ENCODE data around the gene ARHGAP26.

ARHGAP26 gene

DNA sequence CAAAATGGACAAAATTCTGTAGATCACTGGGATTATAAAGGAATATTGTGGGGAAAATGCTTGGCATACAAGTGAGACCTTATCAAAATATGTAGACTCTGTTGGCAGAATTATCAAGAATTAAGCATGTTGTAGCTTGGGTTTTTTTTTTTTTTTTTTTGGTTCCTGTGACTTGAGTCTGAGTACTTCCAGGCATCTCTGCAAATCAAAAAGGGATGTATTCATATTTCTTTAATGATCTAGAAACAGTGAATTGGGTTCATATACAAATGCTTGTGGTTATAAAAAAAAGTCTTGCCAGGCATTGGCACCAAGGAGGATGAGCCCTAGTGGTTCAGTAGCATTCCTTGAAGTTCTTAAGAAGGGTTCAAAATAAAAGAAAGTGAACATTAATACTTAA is 292.2 kb downstream of the ARHGAP26 start:
- no peak overlapping the region for H3K4me3 ChIP-seq (ENCODE audit: low read length)
- H3K4me1 ChIP-seq (ENCODE audit: insufficient read depth, low read length), result no peaks in the 10 kb centered on the region
- no peaks in the 10 kb centered on the region for H3K36me3 ChIP-seq (ENCODE audit: insufficient read depth, low read length)
- H3K27me3 ChIP-seq (ENCODE audit: insufficient read depth, low read length), result no peaks in the 10 kb centered on the region
- H3K9me3 ChIP-seq (ENCODE audit: low read length), result no peaks in the 10 kb centered on the region
- no peak overlapping the region for H2AFZ ChIP-seq (ENCODE audit: low read depth, low read length)

GRCh38 chr5:143063175-143063970 is 293.2 kb downstream of the ARHGAP26 start:
- no peaks in the 10 kb centered on the region for H3K9me3 ChIP-seq (ENCODE audit: low read length)
- H3K4me3 ChIP-seq (ENCODE audit: low read length), result no peak overlapping the region
- H3K36me3 ChIP-seq (ENCODE audit: insufficient read depth, low read length), result no peaks in the 10 kb centered on the region
- H2AFZ ChIP-seq (ENCODE audit: low read depth, low read length), result no peak overlapping the region
- H3K27me3 ChIP-seq (ENCODE audit: insufficient read depth, low read length), result no peaks in the 10 kb centered on the region
- H3K4me1 ChIP-seq (ENCODE audit: insufficient read depth, low read length), result no peaks in the 10 kb centered on the region

GRCh38 chr5:143064218-143064641 is 294.1 kb downstream of the ARHGAP26 start:
- Histone ChIP-seq H2AFZ (ENCODE audit: low read depth, low read length) (no peak overlapping the region), H3K36me3 (ENCODE audit: insufficient read depth, low read length) (no peaks in the 10 kb centered on the region), H3K27me3 (ENCODE audit: insufficient read depth, low read length) (no peaks in the 10 kb centered on the region), H3K9me3 (ENCODE audit: low read length) (no peaks in the 10 kb centered on the region), H3K4me1 (ENCODE audit: insufficient read depth, low read length) (no peaks in the 10 kb centered on the region), H3K4me3 (ENCODE audit: low read length) (no peak overlapping the region)

DNA sequence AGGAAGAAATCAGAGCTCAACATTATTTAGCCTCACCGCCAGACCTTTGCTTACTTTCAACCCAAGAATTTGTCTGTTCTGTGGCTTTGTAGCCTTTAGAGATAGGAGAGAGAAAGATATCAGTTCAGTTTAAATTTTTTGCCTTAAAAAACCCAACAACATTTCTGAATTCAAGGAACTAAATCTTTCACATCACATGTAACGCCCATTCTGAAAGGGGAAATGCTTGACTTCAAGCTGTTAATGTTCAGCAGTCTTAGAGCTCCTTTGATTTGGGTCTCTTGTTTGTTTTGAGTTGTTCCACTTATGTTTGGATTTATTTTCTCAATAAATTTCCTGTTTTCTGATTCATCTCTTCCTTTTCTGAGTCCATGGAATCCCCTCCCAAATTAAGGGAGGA is 294.5 kb downstream of the ARHGAP26 start:
- Histone ChIP-seq H3K36me3 (ENCODE audit: insufficient read depth, low read length) (no peaks in the 10 kb centered on the region), H3K4me3 (ENCODE audit: low read length) (no peak overlapping the region), H3K27me3 (ENCODE audit: insufficient read depth, low read length) (no peaks in the 10 kb centered on the region), H3K4me1 (ENCODE audit: insufficient read depth, low read length) (no peaks in the 10 kb centered on the region), H2AFZ (ENCODE audit: low read depth, low read length) (no peak overlapping the region), H3K9me3 (ENCODE audit: low read length) (no peaks in the 10 kb centered on the region)

DNA sequence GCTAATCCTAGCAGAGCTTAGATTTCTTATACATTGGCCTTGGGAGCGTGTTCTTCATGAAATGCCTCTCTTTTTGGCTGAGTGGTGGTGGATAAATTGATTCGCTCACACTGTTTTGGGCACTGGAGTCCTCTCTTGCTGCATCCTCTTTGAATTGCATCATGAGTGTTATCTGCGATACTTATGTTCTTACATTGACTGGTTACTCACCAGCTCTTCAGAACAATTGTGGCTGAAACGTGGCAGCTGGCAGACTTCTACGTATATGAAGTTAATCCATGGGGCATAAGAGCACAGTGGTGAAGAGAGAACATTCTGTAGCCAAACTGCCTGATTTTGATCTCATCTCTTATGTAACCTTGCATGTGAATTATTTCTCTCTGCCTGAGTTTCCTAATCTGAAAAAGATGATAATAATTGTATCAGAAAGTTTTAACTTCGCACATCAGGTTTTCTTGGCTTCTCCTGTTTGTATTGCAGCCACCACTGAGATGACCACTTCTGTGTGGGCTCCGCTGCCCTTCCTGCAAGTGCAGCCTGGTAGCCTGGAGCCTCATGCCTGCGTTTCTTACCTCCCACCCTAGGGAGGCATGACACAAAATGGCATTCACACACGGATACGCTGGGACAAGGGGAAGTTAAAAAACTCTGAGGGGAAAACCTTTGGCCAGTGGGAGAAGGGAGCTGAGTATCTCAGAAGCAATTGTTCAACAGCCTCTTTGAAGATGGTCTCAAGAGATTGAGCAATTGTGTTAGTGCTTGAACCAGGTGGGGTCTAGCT is 295.2 kb downstream of the ARHGAP26 start:
- Histone ChIP-seq H3K4me1 (ENCODE audit: insufficient read depth, low read length) (no peaks in the 10 kb centered on the region), H2AFZ (ENCODE audit: low read depth, low read length) (no peak overlapping the region), H3K9me3 (ENCODE audit: low read length) (no peaks in the 10 kb centered on the region), H3K27me3 (ENCODE audit: insufficient read depth, low read length) (no peaks in the 10 kb centered on the region), H3K4me3 (ENCODE audit: low read length) (no peak overlapping the region), H3K36me3 (ENCODE audit: insufficient read depth, low read length) (no peaks in the 10 kb centered on the region)

DNA sequence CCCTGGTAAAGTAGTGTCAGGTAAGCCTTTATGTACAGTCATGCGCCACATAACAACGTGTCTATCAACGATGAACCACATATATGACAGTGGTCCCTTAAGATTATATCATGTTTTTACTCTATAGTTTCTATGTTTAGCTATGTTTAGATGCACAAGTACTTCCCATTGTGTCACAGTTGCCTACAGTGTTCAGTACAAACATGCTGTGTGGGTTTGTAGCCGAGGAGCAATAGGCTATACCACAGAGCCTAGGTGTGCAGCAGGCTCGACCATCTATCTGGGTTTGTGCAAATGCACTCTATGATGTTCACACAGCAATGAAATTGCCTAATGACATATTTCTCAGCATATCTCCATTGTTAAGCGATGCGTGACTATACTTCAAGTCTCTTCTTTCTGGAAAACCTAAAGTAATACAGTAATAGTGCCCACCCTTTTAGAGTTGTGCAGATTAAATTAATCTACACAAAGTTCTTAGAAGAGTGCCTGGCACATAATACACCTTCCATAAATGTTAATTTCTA is 295.9 kb downstream of the ARHGAP26 start:
- Histone ChIP-seq H3K4me1 (ENCODE audit: insufficient read depth, low read length) (no peaks in the 10 kb centered on the region), H2AFZ (ENCODE audit: low read depth, low read length) (no peak overlapping the region), H3K4me3 (ENCODE audit: low read length) (no peak overlapping the region), H3K27me3 (ENCODE audit: insufficient read depth, low read length) (no peaks in the 10 kb centered on the region), H3K36me3 (ENCODE audit: insufficient read depth, low read length) (no peaks in the 10 kb centered on the region), H3K9me3 (ENCODE audit: low read length) (no peaks in the 10 kb centered on the region)

DNA sequence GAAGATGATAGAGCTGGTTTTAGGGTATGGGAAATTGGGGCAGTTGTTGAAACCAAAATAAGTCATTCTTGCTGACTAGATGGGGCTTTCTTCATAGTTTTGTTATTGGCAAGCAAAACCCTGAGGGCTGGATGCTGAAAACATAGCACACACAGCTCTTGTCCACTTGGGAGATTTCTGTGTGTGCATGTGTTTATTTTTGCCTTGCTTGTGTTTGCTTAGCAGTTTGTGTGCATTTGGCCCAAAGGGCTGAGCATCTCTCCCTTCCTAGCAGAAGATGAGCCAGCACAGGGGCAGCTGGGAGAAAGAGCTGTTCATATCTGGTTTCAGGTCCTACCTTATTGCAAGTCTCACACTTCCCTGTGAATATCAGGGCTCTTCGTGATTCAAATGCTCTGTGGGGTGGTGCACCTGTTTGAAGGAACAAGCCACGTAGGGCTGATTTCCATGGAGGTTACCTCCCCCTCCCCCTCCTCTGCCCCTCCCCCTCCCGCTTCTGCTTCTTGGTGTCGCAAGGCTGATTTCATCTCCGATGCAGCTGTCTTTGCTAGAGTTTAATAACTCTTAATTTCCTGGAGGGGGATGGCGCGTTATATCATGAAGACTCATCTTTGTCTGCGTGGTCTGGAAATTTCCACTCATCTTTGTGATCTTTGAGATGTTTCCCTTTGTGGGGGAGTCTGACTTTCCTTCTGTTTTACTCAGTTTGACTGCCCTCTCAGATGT is 296.5 kb downstream of the ARHGAP26 start:
- Histone ChIP-seq H3K9me3 (ENCODE audit: low read length) (no peaks in the 10 kb centered on the region), H3K4me3 (ENCODE audit: low read length) (no peak overlapping the region), H3K4me1 (ENCODE audit: insufficient read depth, low read length) (no peaks in the 10 kb centered on the region), H3K27me3 (ENCODE audit: insufficient read depth, low read length) (no peaks in the 10 kb centered on the region), H3K36me3 (ENCODE audit: insufficient read depth, low read length) (no peaks in the 10 kb centered on the region), H2AFZ (ENCODE audit: low read depth, low read length) (no peak overlapping the region)

- Histone ChIP-seq H3K4me1 (ENCODE audit: insufficient read depth, low read length) (peaks cover 1% of the 10 kb centered on the region), H3K4me3 (ENCODE audit: low read length) (no peak overlapping the region), H3K9me3 (ENCODE audit: low read length) (peaks cover 2% of the 10 kb centered on the region), H3K36me3 (ENCODE audit: insufficient read depth, low read length) (no peaks in the 10 kb centered on the region), H3K27me3 (ENCODE audit: insufficient read depth, low read length) (no peaks in the 10 kb centered on the region), H2AFZ (ENCODE audit: low read depth, low read length) (no peak overlapping the region)
These were observed 298.5 kb downstream of the ARHGAP26 start for GRCh38 chr5:143068712-143069111.

DNA sequence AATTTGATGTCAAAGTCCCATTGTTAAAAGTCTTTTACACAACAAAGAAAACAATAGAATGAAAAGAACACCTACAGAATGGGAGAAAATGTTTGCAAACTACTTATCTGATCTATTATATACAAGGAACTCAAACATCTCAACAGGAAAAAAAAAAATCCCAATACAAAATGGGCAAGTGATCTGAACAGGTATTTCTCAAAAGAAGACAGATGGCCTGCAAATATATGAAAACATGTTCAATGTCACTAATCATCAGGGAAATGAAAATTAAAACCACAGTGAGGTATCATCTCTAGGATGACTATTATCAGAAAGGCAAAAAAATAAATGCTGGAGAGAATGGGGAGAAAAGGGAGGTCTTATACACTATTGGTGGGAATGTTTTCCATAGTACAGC is 301.8 kb downstream of the ARHGAP26 start:
- Histone ChIP-seq H3K9me3 (ENCODE audit: low read length) (peaks cover 2% of the 10 kb centered on the region), H2AFZ (ENCODE audit: low read depth, low read length) (no peak overlapping the region), H3K4me3 (ENCODE audit: low read length) (no peak overlapping the region), H3K4me1 (ENCODE audit: insufficient read depth, low read length) (peaks cover 4% of the 10 kb centered on the region), H3K36me3 (ENCODE audit: insufficient read depth, low read length) (no peaks in the 10 kb centered on the region), H3K27me3 (ENCODE audit: insufficient read depth, low read length) (no peaks in the 10 kb centered on the region)

- no peaks in the 10 kb centered on the region for H3K36me3 ChIP-seq (ENCODE audit: insufficient read depth, low read length)
- no peak overlapping the region for H2AFZ ChIP-seq (ENCODE audit: low read depth, low read length)
- no peaks in the 10 kb centered on the region for H3K27me3 ChIP-seq (ENCODE audit: insufficient read depth, low read length)
- H3K4me3 ChIP-seq (ENCODE audit: low read length), result no peak overlapping the region
- peaks cover 2% of the 10 kb centered on the region for H3K9me3 ChIP-seq (ENCODE audit: low read length)
- peaks cover 4% of the 10 kb centered on the region for H3K4me1 ChIP-seq (ENCODE audit: insufficient read depth, low read length)
These were observed 302.6 kb downstream of the ARHGAP26 start for GRCh38 chr5:143072734-143073133.

- Histone ChIP-seq H3K4me1 (ENCODE audit: insufficient read depth, low read length) (peaks cover 4% of the 10 kb centered on the region), H3K4me3 (ENCODE audit: low read length) (no peak overlapping the region), H2AFZ (ENCODE audit: low read depth, low read length) (no peak overlapping the region), H3K36me3 (ENCODE audit: insufficient read depth, low read length) (no peaks in the 10 kb centered on the region), H3K27me3 (ENCODE audit: insufficient read depth, low read length) (no peaks in the 10 kb centered on the region), H3K9me3 (ENCODE audit: low read length) (peaks cover 2% of the 10 kb centered on the region)
These were observed 303.6 kb downstream of the ARHGAP26 start for GRCh38 chr5:143073766-143074165.

- no peak overlapping the region for H2AFZ ChIP-seq (ENCODE audit: low read depth, low read length)
- H3K27me3 ChIP-seq (ENCODE audit: insufficient read depth, low read length), result no peaks in the 10 kb centered on the region
- peaks cover 4% of the 10 kb centered on the region for H3K4me1 ChIP-seq (ENCODE audit: insufficient read depth, low read length)
- no peaks in the 10 kb centered on the region for H3K36me3 ChIP-seq (ENCODE audit: insufficient read depth, low read length)
- peaks cover 2% of the 10 kb centered on the region for H3K9me3 ChIP-seq (ENCODE audit: low read length)
- no peak overlapping the region for H3K4me3 ChIP-seq (ENCODE audit: low read length)
These were observed 304.3 kb downstream of the ARHGAP26 start for GRCh38 chr5:143074414-143074996.
